GM18861 (cell line): ENCODE data around the gene ACKR4.
"Not testable (repeated sequence)": the region's sequence is repeated elsewhere in the genome, so short reads cannot be mapped to it uniquely, and the experiment has no call there.

Experiments
- ATAC-seq: cut with Tn5 transposase; IDR thresholded peaks from one replicate; pipeline ENCODE4 v1.9.1; 2021; ENCODE audit not compliant: unreplicated experiment

ACKR4 gene

DNA sequence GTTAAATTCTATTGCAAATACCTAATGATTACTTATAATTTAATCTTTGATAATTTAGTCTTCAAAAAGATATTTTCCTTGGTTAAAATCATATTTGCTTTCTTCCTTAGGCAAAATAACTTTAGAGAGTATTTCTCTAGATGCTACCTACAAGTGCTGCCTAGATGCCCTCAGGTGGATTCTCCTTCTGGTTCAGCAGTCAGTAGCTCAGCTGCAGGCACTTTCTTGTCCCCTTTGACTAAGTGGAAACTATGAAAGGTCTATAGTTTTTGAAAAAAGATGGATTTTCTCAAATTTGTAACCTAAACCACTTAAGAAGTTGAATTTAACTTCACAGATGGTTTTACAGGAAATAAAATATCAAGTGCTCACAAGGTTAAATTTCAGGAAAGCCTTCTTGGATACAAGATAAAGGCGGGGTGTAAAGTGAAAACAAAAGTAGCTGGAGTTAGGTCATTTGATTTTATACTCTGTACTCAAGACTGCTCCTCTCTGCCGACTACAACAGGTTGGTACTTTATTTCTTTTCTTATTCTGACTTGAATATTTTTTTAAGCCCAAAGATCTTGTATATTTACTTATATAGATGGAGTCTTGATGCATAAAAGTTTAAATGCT, at the start of gene ACKR4:
Gene ACKR4, plus strand, starts transcription at position 455 of the 618 bp plus-strand sequence. CDS start 3,128 bp downstream, outside the sequence.
- no peak for ATAC-seq

DNA sequence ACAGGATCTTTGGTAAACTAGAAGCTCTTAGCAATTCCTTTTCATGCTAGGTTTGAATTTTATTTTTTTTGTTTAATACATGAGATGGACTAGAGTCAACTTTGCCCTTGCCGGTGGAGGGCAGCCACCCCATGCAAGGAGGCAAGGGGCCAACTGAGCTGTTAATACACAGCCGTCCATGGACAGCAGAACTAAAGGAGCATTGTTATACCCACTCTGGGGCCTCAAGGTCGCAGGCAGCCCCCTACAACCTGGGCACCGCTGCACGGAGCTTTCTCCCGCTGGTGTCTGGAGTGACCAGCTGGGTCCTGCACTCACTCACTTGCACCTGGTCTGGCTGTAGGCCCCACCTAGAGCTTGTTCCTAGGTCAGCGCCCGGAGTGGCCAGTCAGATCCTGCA, 47.9 kb upstream of the ACKR4 start:
- no peak for ATAC-seq

DNA sequence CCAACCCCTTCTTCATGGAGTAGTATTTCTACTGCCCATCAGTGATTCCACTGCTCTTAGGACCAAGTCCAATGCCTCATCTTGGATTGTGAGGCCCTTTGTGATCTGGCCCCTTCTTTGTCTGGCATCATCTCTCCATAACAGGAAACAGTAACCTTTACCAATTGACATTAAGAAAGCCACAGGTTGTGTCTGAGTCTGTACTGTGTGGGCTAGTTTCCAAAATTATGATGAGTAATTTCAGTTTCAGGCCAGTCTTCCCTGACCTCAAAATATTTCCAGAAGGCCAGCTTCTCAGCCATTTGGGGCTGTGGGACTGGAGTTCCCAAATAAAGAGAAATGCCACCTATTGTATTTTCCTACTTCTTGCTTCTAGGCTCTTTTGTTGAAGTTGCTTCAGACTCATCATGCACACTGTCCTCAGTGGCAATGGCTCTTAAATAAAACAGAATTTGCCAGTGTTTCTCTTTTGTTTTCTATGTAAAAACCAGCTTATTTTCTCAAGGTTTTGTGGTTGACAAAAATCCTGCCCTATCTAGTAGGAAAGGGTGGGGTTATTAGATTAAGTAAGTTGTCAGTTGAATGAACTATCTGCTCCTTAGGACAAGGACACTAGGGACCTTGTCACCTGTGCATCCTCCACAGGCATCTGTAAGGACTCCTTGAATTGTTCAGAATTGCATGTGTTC, 47.0 kb upstream of the ACKR4 start:
- ATAC-seq = peak; percentile 53

DNA sequence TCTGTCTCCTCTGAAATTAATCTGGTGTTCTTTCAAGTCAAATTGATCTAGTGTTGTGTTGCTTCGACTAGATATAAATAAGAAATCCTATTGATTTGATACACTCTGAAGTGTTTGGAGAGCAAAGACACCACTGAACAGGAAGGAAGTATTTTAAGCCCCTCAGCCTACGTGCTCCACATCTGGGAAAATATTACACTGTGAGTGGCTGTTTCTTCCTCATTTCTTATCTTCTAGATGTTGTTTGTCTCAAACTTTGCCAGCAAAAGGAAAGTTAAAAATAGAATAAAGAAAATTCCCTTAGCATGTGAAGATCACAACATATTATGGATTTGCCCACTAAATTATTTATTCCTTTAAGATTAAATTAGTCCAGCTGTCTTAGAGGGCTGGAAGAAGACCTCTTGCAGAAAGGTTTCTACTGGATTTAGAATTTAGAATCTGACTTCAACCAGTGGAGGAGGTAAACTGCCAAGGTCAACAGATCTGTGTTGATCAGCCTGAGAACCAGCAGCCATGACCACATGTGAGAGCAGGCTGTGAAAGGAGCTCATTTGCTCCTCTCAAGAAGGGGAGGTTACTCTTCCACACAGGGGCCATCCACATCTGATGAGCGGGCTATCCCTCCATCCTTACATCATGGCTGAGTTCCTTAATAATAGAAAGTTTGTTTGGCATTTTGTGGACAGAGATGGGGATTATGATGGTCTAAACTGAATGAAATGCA, 46.3 kb upstream of the ACKR4 start:
- no peak for ATAC-seq

DNA sequence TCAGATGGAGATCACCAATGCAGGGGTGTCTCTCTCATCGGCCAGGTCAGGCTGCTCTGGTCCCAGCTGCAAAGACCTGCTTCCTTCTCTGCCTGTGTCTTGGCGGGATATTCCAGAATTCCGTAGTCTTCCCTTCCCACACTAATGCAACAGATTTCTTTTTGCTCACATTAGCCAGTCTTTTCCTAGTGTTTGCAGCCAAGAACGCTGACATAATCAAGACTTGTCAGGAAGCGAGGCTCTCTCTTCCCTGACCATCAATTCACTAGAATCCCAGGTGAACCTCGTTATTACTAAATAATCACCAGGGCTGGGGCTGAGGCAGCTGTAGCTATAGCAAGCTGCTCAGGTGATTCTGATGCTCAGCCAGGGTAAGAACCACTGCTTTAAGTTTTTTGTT, 43.2 kb upstream of the ACKR4 start:
- no peak for ATAC-seq

DNA sequence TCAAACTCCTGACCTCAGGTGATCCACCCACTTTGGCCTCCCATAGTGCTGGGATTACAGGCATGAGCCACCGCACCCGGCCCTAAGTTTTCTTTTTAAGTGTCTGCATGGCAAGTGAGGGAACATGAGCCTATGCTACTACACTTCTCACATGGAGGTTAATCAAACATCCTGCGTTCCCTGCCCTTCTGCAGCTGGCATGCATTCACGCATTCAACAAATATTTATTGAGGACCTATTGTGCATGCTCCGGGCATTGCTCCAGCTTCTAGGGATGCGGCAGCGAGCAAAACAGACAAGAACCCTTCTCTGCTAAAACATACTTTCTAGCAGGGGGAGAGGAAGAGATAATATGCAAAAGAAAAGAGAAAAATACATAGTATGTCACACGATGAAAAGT, 42.6 kb upstream of the ACKR4 start:
- ATAC-seq = no peak

DNA sequence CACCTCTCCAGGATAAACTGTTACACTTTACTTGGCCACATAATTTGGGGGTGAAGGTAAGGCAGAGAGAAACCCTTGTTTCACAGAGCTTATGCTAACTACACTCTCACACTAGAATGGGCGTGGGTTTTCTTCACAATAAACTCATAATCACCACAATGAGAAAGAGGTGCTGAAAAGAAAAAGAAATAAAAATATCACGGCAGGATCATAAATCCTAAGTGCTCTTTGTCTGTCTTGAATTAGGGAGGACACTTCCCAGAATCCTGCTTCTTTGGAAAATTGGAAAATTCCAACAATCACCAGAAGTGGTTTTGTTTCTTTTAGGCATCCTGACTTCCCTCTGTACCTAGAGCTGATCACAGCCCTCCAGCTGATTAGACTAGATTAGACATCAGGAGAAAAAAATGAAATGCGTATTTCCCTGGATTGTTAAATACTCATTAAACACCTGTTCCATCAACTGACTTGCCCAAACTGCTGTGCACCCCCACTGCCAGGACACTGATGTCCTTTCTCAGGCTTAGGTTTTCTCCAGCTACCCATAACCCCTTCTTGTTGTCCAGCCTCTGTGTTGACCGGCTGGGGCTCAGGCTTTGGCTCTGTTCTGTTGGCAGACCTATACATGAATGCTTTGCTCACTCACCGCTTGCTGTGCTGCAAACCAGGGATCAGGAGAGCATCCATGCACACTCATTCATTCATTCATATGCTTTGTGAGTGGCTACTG, 41.6 kb upstream of the ACKR4 start:
- ATAC-seq = no peak

DNA sequence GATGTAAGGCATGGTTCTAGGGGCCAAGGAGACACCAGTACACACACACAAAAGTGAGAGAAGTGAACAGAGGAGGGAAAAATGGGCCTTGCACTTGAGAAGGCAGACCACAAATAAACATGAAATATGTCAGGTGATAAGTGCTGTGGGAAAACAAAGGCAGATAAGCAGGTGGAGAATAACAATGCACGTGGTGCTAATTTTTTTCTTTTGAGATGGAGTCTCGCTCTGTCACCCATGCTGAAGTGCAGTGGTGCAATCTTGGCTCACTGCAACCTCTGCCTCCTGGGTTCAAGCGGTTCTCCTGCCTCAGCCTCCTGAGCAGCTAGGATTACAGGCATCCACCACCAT, 41.1 kb upstream of the ACKR4 start:
- not testable (repeated sequence) for ATAC-seq

DNA sequence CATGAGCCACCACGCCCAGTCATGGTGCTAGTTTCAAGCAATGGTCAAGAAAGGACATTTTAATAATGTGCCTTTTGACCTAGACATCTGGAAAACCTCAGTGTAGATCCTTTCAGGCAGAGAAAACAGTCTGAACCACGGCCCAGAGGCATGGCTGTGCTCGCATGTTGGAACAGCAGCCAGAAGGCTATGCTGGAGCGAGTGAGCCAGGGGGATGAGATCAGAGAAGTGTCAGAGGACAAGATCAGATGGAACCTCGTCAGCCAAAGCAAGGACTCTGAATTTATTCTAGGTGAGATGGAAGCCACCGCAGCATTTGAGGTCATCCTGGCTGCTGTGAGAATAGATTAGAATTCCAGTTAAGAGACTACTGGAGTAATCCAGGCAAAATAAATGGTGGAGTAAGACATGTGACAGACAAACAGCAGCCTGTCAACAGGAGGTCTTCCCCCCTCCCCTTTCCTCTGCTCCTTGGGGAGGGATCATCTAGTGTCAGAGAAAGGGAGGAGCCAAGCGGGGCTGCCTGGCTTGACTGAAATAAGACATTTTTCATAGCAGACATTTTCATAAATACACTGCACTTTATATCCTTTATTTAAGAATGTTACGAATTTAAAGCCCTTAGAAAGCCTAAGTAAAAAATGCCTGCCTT, 40.4 kb upstream of the ACKR4 start:
- no peak for ATAC-seq

DNA sequence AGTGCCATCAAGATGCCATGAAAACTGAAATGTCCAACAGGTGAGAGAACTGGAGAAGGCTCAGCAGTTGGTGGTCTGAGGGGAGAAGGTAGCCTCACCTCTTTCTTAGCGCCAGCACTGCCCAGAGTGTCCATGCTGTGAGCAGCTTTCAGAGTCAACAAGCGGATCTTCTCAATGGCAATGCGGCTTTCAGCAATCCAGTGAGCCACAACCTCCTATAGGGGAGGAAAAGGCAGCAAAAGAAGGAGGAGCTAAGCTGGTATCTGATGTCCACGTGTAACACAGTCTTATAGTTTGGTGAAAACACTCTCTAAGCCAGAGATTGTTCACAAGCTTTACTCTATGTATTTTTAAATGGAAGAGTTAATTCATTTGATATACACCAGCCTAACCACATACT, 36.1 kb upstream of the ACKR4 start:
- ATAC-seq = no peak

DNA sequence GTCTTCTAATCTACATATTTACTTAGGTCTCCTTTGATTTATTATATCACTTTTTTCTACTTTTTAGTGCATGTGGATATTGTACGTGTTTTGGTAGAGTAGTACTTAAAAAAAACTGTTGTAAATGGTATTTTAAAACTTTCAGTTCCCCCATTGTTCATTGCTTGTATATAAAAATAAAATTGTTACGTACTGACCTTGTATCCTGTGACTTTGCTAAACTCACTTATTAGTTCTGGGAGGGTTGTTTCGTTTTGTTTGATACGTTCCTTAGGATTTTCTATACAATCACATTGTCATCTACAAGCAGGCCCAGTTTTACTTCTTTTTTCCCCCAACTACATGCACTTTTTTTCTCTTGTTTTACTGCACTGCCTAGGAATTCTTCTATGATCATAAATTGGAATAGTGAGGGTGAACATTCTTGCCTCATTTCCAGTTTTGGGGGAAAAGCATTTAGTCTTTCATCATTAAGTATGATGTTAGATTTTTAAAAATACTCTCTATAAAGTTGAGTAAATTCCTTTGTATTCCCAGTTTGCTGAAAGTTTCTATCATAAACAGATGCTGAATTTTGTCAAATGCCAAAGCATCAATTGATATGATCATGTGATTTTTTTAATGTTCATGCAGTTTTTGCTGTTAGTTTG, 33.5 kb upstream of the ACKR4 start:
- no peak for ATAC-seq

DNA sequence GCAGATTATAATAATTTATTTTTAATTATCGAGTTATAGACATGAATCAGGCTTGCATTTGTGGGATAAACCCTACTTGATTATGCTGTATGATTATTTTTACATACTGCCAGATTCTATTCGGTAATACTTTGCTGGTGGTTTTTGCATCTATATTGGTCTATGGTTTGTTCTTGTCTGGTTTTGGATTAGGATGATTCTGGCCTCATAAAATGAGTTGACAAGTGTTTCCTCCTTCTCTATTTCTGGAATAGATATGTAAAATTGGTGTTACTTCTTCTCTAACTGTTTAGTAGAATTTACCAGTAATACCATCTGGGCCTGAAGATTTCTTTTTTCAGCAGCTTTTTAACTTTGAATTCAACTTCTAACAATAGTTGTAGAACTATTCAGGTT, 33.0 kb upstream of the ACKR4 start:
- no peak for ATAC-seq

DNA sequence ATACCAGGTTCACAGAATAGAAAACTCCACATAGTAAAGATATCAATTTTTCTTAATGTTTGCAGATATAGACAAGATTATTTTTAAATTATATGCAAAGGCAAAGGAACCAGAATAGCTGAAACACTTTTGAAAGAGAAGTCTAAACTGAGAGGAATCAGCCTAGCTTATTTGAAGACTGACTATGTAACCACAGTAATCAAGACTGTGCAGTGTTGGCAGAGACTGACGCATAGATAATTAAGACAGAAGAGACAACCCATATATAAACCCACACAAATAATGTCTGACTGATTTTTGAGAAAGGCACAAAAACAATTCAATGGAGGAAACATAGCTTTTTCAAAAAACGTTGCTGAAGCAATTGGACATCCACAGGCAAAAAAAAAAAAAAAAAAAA, 28.6 kb upstream of the ACKR4 start:
- no peak for ATAC-seq

DNA sequence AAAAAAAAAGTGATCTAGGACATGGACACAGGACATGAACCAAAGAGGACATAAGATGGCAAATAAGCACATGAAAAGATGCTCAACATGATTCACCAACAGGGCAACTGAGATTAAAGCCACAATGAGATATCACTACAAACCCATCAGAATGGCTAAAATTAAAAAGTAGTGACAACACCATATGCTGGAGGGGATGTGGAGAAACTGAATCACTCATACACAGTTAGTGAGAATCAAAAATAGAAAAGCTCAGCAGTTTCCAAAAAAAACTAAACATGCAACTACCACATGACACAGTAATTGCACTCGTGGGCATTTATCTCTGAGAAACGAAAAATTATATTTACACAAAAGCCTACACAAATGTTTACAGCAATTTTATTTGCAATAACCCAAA, 27.9 kb upstream of the ACKR4 start:
- ATAC-seq = no peak

DNA sequence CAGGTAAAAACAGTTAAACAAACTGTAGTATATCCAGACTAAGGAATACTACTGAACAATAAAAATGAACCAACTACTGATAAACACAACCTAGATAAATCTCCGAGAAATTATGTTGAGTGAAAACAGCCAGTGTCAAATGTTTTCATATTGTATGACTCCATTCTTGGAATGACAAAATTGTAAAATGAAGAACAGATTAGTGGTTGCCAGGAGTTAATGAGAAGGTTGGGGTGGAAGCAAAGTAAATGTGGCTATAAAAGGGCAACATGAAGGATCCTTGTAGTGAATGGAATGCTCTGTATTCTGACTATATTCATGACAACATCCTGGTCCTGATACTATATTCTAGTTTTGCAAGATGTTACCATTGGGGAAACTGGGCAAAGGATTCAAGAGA, 27.5 kb upstream of the ACKR4 start:
- no peak for ATAC-seq

DNA sequence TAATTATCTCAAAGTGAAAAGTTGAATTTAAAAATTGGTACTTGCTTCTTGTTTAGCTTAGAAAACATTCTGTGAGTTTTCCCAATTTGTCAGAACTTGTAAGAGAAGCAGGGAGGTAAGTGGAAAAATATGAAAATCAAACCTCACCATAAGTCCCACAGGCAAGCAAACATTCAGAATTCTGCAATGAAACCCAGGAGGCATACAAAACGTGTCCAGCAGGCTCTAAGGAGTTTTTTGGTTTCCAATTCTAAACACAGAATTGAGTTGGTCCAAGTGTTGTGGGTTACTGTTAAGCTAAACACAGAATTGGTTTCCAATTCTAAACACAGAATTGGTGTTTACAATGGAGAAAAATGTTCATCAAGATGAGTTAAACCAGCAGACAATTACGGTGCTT, 27.1 kb upstream of the ACKR4 start:
- no peak for ATAC-seq

DNA sequence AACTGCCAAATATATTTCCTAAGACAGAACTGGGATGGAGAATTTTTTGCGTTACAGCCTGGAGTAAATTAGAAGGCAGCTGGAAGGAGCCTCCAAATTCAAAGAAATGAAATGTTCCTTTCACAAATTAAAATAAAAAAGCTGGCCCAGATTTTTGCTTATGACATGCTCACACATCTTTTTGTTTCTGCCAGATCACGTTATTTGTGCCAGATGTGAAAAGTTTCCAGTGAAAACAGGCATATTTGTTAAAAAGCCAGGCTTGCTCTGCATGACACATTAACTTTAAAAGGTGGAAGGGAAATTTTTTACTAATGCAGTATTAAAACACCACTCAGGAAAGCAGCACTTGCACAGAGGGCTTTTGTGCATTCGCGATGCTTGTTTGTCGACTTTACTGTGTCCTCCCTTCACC, 23.3 kb upstream of the ACKR4 start:
- no peak for ATAC-seq

DNA sequence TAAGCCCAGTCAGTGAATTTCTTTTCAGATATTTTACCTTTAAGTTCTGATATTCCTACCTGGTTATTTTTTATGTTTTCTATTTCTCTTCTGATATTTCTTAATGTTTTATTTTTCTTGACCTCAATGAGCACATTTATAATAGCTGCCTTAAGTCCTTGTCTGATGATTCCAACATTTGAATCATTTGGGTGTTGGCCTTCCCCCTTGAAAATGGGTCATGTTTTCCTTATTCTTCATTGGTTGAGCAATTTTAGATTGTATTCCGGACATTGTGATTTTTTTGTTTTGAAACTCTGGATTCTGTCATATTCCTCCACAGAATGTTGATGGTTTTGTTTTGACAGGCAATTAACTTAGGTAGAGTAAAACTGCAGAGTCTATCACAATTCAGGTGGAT, 9.7 kb upstream of the ACKR4 start:
- ATAC-seq = no peak

DNA sequence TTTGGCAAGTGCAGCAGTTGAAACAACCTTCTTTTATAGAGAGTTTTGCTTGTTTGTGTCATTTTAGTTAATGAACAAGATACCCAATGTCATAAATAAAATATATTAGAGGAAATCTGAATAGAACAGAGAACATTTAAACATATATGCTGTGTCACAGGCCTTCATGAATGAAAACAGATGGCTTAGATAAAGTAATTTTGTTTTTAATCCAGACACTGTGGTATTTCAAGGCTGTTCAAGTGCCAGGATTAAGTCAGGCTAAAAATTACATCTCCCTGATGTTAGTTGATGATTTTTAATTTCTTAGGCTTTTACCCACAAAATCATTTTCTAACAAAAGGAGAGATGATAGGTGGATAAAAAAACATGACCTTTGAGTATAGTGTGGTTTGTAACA, 4.9 kb upstream of the ACKR4 start:
- ATAC-seq = no peak

DNA sequence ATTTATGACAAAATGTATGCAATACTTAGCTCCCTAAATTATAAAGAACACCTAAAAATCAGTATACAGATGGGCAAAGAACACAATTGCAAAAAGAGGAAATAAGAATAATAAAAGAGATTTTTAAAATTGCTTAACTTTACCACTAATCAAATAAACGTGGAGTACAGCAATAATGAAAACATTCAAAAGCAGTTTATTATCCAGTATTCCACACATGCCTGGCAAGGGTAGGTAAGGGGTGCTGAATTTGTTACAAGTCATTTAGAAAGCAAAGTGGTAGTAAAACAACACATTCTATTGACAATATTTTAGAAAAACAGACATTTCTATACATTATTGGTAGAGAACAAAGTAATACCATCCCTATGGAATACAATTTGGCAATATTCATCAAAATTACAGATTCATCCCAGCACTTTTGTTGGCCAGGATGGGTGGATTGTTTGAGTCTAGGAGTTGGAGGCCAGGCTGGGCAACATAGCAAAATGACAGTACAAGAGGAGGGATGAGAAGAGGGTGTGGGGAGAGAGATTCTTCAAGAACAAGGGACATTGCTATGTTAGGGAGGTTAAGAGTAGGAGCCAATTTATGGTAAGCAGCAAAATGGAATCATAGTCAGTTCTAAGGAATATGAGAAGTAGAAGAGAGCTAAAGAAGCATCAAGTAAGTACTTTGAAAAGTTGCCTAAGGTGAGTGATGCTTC, 3.7 kb upstream of the ACKR4 start:
- ATAC-seq = no peak
